ENCODE results near the gene SHISAL1. TPM values are rescaled to one million over a fixed set of nuclear protein-coding genes. Genes with fewer than 3 reads are reported as not detected.
A peak's percentile ranks its signal among the peaks of the same experiment; 100 is the strongest.

The SHISAL1 gene
- total RNA-seq, 1 donor from 2014 or later = 2.8 TPM

- Mint-ChIP-seq H3K4me3 (no peak overlapping the region), H3K9me3 (peaks cover under 1% of the 10 kb centered on the region), H3K36me3 (no peaks in the 10 kb centered on the region), H3K27ac (no peak overlapping the region), H3K27me3 (peaks cover 8% of the 10 kb centered on the region), H3K4me1 (ENCODE audit: unreplicated experiment) (peaks cover 11% of the 10 kb centered on the region)
- no peak for TF ChIP-seq CTCF (conservative IDR thresholded peaks at IDR 0.05)
- DNase-seq (ENCODE audit: extremely low spot score, unreplicated experiment) = no peak
Observed at GRCh38 chr22:44215287-44215686, 97.5 kb downstream of the SHISAL1 start.

- Mint-ChIP-seq H3K9me3 (peaks cover 6% of the 10 kb centered on the region), H3K36me3 (no peaks in the 10 kb centered on the region), H3K27me3 (peaks cover 9% of the 10 kb centered on the region), H3K4me3 (no peak overlapping the region), H3K4me1 (ENCODE audit: unreplicated experiment) (peaks cover 11% of the 10 kb centered on the region), H3K27ac (no peak overlapping the region)
- TF ChIP-seq CTCF (conservative IDR thresholded peaks at IDR 0.05) = no peak
- no peak for DNase-seq (ENCODE audit: extremely low spot score, unreplicated experiment)
Observed at GRCh38 chr22:44214764-44215163, 98.0 kb downstream of the SHISAL1 start.

GRCh38 chr22:44214187-44214586 is 98.6 kb downstream of the SHISAL1 start:
- Mint-ChIP-seq H3K4me3 (no peak overlapping the region), H3K27me3 (peaks cover 13% of the 10 kb centered on the region), H3K4me1 (ENCODE audit: unreplicated experiment) (peaks cover 11% of the 10 kb centered on the region), H3K27ac (no peak overlapping the region), H3K36me3 (no peaks in the 10 kb centered on the region), H3K9me3 (peaks cover 10% of the 10 kb centered on the region)
- DNase-seq (ENCODE audit: extremely low spot score, unreplicated experiment) = peak; percentile 51
- TF ChIP-seq CTCF (conservative IDR thresholded peaks at IDR 0.05) = no peak

GRCh38 chr22:44213489-44214043 is 99.2 kb downstream of the SHISAL1 start:
- no peak for TF ChIP-seq CTCF (conservative IDR thresholded peaks at IDR 0.05)
- Mint-ChIP-seq H3K27me3 (peaks cover 16% of the 10 kb centered on the region), H3K4me3 (no peak overlapping the region), H3K36me3 (no peaks in the 10 kb centered on the region), H3K4me1 (ENCODE audit: unreplicated experiment) (peaks cover 11% of the 10 kb centered on the region), H3K9me3 (peaks cover 15% of the 10 kb centered on the region), H3K27ac (no peak overlapping the region)
- DNase-seq (ENCODE audit: extremely low spot score, unreplicated experiment) = no peak

- Mint-ChIP-seq H3K4me3 (no peak overlapping the region), H3K27ac (no peak overlapping the region), H3K27me3 (peaks cover 16% of the 10 kb centered on the region), H3K4me1 (ENCODE audit: unreplicated experiment) (peaks cover 11% of the 10 kb centered on the region), H3K36me3 (no peaks in the 10 kb centered on the region), H3K9me3 (peaks cover 15% of the 10 kb centered on the region)
- no peak for TF ChIP-seq CTCF (conservative IDR thresholded peaks at IDR 0.05)
- DNase-seq (ENCODE audit: extremely low spot score, unreplicated experiment) = peak; percentile 31
Observed at GRCh38 chr22:44212936-44213335, 99.8 kb downstream of the SHISAL1 start.
